ENCODE measurements around the gene GALNT1. TPM values are rescaled to one million over a fixed set of nuclear protein-coding genes. Genes with fewer than 3 reads are reported as not detected.

GALNT1 gene
- total RNA-seq, 1 experiment from 2014 or later, result 77.9 TPM

DNA sequence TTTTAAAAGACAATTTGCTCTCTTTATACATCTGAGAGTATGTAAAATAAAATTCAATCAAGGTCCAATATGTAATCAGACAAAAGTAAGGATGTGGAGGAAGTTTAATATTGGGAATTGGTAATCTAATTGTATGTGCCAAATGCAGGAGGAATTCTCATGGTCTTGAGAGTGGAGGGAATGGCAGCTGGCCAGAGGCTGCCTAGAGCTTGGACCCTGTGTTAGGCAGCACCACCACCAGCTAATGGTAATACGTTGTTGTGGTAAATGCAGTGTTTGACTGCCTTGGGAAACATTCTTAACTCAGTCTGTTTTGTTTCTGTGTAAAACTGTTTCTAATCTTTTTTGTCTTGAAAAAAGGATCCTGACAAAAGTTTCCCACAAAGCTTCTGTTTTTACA lies 30.0 kb downstream of the GALNT1 start:
- no peak overlapping the region for H3K56ac ChIP-seq (ENCODE audit: insufficient read length, low read depth, low read length)
- H3K18ac ChIP-seq (ENCODE audit: insufficient read length, low read depth, low read length), result no peak overlapping the region
- TF ChIP-seq, protein P1, sequence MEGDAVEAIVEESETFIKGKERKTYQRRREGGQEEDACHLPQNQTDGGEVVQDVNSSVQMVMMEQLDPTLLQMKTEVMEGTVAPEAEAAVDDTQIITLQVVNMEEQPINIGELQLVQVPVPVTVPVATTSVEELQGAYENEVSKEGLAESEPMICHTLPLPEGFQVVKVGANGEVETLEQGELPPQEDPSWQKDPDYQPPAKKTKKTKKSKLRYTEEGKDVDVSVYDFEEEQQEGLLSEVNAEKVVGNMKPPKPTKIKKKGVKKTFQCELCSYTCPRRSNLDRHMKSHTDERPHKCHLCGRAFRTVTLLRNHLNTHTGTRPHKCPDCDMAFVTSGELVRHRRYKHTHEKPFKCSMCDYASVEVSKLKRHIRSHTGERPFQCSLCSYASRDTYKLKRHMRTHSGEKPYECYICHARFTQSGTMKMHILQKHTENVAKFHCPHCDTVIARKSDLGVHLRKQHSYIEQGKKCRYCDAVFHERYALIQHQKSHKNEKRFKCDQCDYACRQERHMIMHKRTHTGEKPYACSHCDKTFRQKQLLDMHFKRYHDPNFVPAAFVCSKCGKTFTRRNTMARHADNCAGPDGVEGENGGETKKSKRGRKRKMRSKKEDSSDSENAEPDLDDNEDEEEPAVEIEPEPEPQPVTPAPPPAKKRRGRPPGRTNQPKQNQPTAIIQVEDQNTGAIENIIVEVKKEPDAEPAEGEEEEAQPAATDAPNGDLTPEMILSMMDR (conservative IDR thresholded peaks at IDR 0.05), result no peak
- H4K8ac ChIP-seq (replicated peaks; ENCODE audit: insufficient read length, low read depth, low read length), result no peak overlapping the region
- no peaks in the 10 kb centered on the region for H3K9me3 Mint-ChIP-seq
- no peaks in the 10 kb centered on the region for H3K36me3 Mint-ChIP-seq (ENCODE audit: insufficient read depth in 1 of 3, low read depth in 3 of 3)
- no peak overlapping the region for H3K27ac Mint-ChIP-seq
- no peak overlapping the region for H4K5ac ChIP-seq (ENCODE audit: insufficient read length, low read depth, low read length)
- no peaks in the 10 kb centered on the region for H3K9me3 ChIP-seq (ENCODE audit: control insufficient read depth, low read depth, low read length)
- no peak overlapping the region for H3K27ac ChIP-seq (ENCODE audit: insufficient read length, low read depth, low read length)
- H3K27me3 ChIP-seq (ENCODE audit: insufficient read depth, low read length), result no peaks in the 10 kb centered on the region
- no peak for DNase-seq
- no peak overlapping the region for H3K14ac ChIP-seq (ENCODE audit: insufficient read depth, low read length)
- H3K4me2 ChIP-seq (ENCODE audit: insufficient read depth, insufficient read length, low read length), result no peak overlapping the region
- H4K20me1 ChIP-seq (ENCODE audit: control insufficient read depth, insufficient read depth, insufficient read length), result no peaks in the 10 kb centered on the region
- no peak overlapping the region for H2BK5ac ChIP-seq (ENCODE audit: insufficient read length, low read length)
- peaks cover 7% of the 10 kb centered on the region for H3K4me1 ChIP-seq (ENCODE audit: insufficient read depth, low read length)
- no peak overlapping the region for H2BK12ac ChIP-seq (ENCODE audit: insufficient read length, low read depth, low read length)
- peaks cover 4% of the 10 kb centered on the region; the same call in 1 of the 2 replicates for H3K79me2 ChIP-seq (ENCODE audit: insufficient read depth, low read length)
- H2BK20ac ChIP-seq (ENCODE audit: low read depth, low read length, poor library complexity, severe bottlenecking), result no peak overlapping the region
- H3K4me3 Mint-ChIP-seq, result no peak overlapping the region
- no CpG with 5 or more reads among the region's 1 CpG for WGBS (ENCODE audit: extremely low coverage, insufficient read length, low lambda C conversion rate)
- no peak overlapping the region for H2BK120ac ChIP-seq (ENCODE audit: low read depth, low read length, poor library complexity, severe bottlenecking)
- H2AK5ac ChIP-seq (ENCODE audit: insufficient read length, low read length), result no peak overlapping the region
- no peak overlapping the region for H3K9ac ChIP-seq (ENCODE audit: extremely low read depth, insufficient read length, low read length)
- H3K4ac ChIP-seq (ENCODE audit: low read depth, low read length), result no peak overlapping the region
- no peaks in the 10 kb centered on the region for H3K27me3 Mint-ChIP-seq (ENCODE audit: low read depth)
- peaks cover 25 to 27% of the 10 kb centered on the region in 2 experiments for H3K4me1 Mint-ChIP-seq
- H3K23ac ChIP-seq (ENCODE audit: insufficient read length, low read depth, low read length), result no peak overlapping the region
- H3K23me2 ChIP-seq (ENCODE audit: insufficient read length, low read depth, low read length, poor library complexity, severe bottlenecking), result no peaks in the 10 kb centered on the region
- no peak overlapping the region for H4K91ac ChIP-seq (ENCODE audit: insufficient read length, low read depth, low read length)
- no peak overlapping the region for H3T11ph ChIP-seq (ENCODE audit: low read length)
- no peaks in the 10 kb centered on the region for H3K79me1 ChIP-seq (ENCODE audit: insufficient read depth, low read depth, low read length, poor library complexity, severe bottlenecking)
- H2BK15ac ChIP-seq (ENCODE audit: low read depth, low read length), result no peak overlapping the region
- H2AFZ ChIP-seq (ENCODE audit: low read length), result no peak overlapping the region
